ENCODE data around the gene NGEF. TPM values are rescaled to one million over a fixed set of nuclear protein-coding genes. Genes with fewer than 3 reads are reported as not detected.

Gene NGEF
- total RNA-seq, 1 experiment from 2014 or later = 2.7 TPM

DNA sequence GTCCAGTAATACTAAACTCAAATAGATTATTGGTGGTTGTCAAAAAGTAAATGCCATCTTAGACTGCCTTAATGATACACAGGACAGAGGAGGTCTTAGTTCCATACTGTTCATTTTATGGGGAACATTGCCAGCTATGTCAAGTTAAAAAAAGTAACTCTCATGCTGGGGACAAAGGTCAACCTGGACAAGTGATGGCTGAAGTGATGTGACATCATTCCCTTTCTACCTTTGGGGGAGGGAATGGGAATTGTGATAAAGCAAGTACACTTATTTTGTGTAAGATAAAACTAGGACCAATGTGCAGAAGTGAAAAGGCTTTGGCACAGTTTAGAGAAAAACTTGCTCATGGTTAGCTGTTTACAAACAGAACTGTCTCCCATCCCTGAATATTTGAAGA is 167.0 kb downstream of the NGEF start:
- Mint-ChIP-seq H3K36me3 (ENCODE audit: insufficient read depth, unreplicated experiment) (peaks cover 87% of the 10 kb centered on the region), H3K4me1 (ENCODE audit: insufficient read depth, unreplicated experiment) (no peaks in the 10 kb centered on the region), H3K9me3 (ENCODE audit: unreplicated experiment) (no peaks in the 10 kb centered on the region), H3K27me3 (ENCODE audit: insufficient read depth, unreplicated experiment) (no peaks in the 10 kb centered on the region), H3K27ac (ENCODE audit: low read depth, unreplicated experiment) (no peak overlapping the region), H3K4me3 (ENCODE audit: unreplicated experiment) (no peak overlapping the region)
- intact Hi-C loops (cut with micrococcal nuclease) = no loop called here
- BruUV-seq (replicated peaks) = no TSS peak
- ChIA-PET POLR2A (interaction anchor here (0.7 kb wide), 1 partner anchor 373 kb away, joined by 3 read pairs; no protein-coding TSS in a partner anchor), CTCF (interaction anchor here (1.2 kb wide), 1 partner anchor 21 kb away, joined by 3 read pairs; no protein-coding TSS in a partner anchor)
- TF ChIP-seq, protein P1, sequence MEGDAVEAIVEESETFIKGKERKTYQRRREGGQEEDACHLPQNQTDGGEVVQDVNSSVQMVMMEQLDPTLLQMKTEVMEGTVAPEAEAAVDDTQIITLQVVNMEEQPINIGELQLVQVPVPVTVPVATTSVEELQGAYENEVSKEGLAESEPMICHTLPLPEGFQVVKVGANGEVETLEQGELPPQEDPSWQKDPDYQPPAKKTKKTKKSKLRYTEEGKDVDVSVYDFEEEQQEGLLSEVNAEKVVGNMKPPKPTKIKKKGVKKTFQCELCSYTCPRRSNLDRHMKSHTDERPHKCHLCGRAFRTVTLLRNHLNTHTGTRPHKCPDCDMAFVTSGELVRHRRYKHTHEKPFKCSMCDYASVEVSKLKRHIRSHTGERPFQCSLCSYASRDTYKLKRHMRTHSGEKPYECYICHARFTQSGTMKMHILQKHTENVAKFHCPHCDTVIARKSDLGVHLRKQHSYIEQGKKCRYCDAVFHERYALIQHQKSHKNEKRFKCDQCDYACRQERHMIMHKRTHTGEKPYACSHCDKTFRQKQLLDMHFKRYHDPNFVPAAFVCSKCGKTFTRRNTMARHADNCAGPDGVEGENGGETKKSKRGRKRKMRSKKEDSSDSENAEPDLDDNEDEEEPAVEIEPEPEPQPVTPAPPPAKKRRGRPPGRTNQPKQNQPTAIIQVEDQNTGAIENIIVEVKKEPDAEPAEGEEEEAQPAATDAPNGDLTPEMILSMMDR (IDR thresholded peaks at IDR 0.05; ENCODE audit: unreplicated experiment) = no peak
- DNase-seq (ENCODE audit: unreplicated experiment) = no peak

GRCh38 chr2:232843834-232844233 is 169.2 kb downstream of the NGEF start:
- Mint-ChIP-seq H3K4me3 (ENCODE audit: unreplicated experiment) (no peak overlapping the region), H3K27ac (ENCODE audit: low read depth, unreplicated experiment) (no peak overlapping the region), H3K4me1 (ENCODE audit: insufficient read depth, unreplicated experiment) (peaks cover 10% of the 10 kb centered on the region), H3K9me3 (ENCODE audit: unreplicated experiment) (no peaks in the 10 kb centered on the region), H3K36me3 (ENCODE audit: insufficient read depth, unreplicated experiment) (peaks cover 89% of the 10 kb centered on the region), H3K27me3 (ENCODE audit: insufficient read depth, unreplicated experiment) (no peaks in the 10 kb centered on the region)
- intact Hi-C loops (cut with micrococcal nuclease) = no loop called here
- no peak for DNase-seq (ENCODE audit: unreplicated experiment)
- POLR2A ChIA-PET = no interaction called here
- TF ChIP-seq, protein P1 (IDR thresholded peaks at IDR 0.05; ENCODE audit: unreplicated experiment) = no peak
- no TSS peak for BruUV-seq (replicated peaks)
- CTCF ChIA-PET = no interaction called here

GRCh38 chr2:232842689-232843088 is 170.4 kb downstream of the NGEF start:
- H3K36me3 Mint-ChIP-seq (ENCODE audit: insufficient read depth, unreplicated experiment) = peaks cover 89% of the 10 kb centered on the region
- peak overlapping the region; percentile 39 for H3K27ac Mint-ChIP-seq (ENCODE audit: low read depth, unreplicated experiment)
- POLR2A ChIA-PET = interaction anchor here (0.6 to 1.0 kb wide), 3 partner anchors 60 to 451 kb away, joined by 3 read pairs; partner anchors contain the start of genes EIF4E2 and TIGD1

DNA sequence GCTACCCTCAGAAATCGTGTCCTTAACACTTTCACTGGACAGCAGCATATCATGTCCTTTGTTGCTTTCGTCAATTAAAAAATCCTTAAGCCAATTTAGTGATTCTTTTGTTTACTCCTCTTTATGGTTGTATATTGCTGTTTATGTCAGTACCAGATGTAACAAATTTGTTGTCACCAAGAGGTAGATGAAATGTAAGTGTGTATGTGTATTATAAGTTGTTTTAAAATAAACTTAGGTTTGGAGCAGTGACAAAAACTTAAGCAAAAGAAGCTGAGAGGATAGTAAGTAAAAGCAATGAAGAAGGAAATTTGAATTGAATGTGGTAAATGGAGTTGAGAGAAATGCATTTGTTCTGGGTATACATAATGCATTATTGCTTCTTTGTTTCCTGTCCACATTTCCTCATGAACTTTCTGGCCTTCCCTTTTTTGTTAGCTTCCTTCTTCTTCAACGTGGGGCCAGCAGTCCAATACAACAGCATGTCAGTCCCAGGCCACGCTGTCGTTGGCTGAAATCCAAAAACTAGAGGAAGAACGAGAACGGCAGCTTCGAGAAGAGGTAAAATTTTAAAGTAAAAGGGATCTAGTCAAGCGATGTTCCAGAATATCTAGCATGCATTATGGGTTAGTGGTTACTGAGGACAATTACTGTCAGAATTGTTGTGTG is 173.5 kb downstream of the NGEF start:
- POLR2A ChIA-PET = interaction anchor here (0.6 kb wide), 1 partner anchor 12 kb away, joined by 3 read pairs; no protein-coding TSS in a partner anchor
- peaks cover 85% of the 10 kb centered on the region for H3K36me3 Mint-ChIP-seq (ENCODE audit: insufficient read depth, unreplicated experiment)
- CTCF ChIA-PET = interaction anchor here (0.7 kb wide), 1 partner anchor 48 kb away, joined by 3 read pairs; no protein-coding TSS in a partner anchor
- peak overlapping the region; percentile 55 for H3K27ac Mint-ChIP-seq (ENCODE audit: low read depth, unreplicated experiment)
- intact Hi-C loops (cut with micrococcal nuclease) = no loop called here
- DNase-seq (ENCODE audit: unreplicated experiment) = no peak
- H3K9me3 Mint-ChIP-seq (ENCODE audit: unreplicated experiment) = no peaks in the 10 kb centered on the region
- no peaks in the 10 kb centered on the region for H3K27me3 Mint-ChIP-seq (ENCODE audit: insufficient read depth, unreplicated experiment)
- BruUV-seq (replicated peaks) = no TSS peak
- H3K4me1 Mint-ChIP-seq (ENCODE audit: insufficient read depth, unreplicated experiment) = peaks cover 32% of the 10 kb centered on the region
- H3K4me3 Mint-ChIP-seq (ENCODE audit: unreplicated experiment) = no peak overlapping the region
- TF ChIP-seq, protein P1 (IDR thresholded peaks at IDR 0.05; ENCODE audit: unreplicated experiment) = no peak

More at GRCh38 chr2:232842689-232843088, 170.4 kb downstream of the NGEF start:
- DNase-seq (ENCODE audit: unreplicated experiment) = no peak
- no peak overlapping the region for H3K4me3 Mint-ChIP-seq (ENCODE audit: unreplicated experiment)
- no TSS peak for BruUV-seq (replicated peaks)
- CTCF ChIA-PET = interaction anchor here (0.6 to 1.1 kb wide), 4 partner anchors 11 to 443 kb away, joined by 3 to 5 read pairs (median 3); no protein-coding TSS in a partner anchor
- H3K27me3 Mint-ChIP-seq (ENCODE audit: insufficient read depth, unreplicated experiment) = no peaks in the 10 kb centered on the region
- no peaks in the 10 kb centered on the region for H3K9me3 Mint-ChIP-seq (ENCODE audit: unreplicated experiment)
- H3K4me1 Mint-ChIP-seq (ENCODE audit: insufficient read depth, unreplicated experiment) = peaks cover 21% of the 10 kb centered on the region
- intact Hi-C loops (cut with micrococcal nuclease) = no loop called here
- TF ChIP-seq, protein P1 (IDR thresholded peaks at IDR 0.05; ENCODE audit: unreplicated experiment) = no peak

Measured in MCF 10A (cell line).